HepG2 (cell line): ENCODE measurements around the gene NCAPD2. TPM values are rescaled to one million over a fixed set of nuclear protein-coding genes. Genes with fewer than 3 reads are reported as not detected.
A peak's percentile ranks its signal among the peaks of the same experiment; 100 is the strongest.

Experiments
- ARNT ChIP-seq: fragments of 450-650 bp; IDR thresholded peaks from 2 replicates; pipeline ENCODE4 v1.6.1; 2017
- ERF ChIP-seq: IDR thresholded peaks from 2 replicates; pipeline ENCODE4 v1.6.1; 2018; ENCODE audit warnings: missing biosample characterization, missing genetic modification reagents
- GABPB1 ChIP-seq: IDR thresholded peaks from 2 replicates; pipeline ENCODE4 v1.6.1; 2016; ENCODE audit warnings: mild to moderate bottlenecking, missing genetic modification reagents, moderate library complexity, missing compliant biosample characterization
- GTF3A ChIP-seq: sonication (generic); formaldehyde crosslinking; conservative IDR thresholded peaks from 2 replicates; pipeline ENCODE4 v1.4.0; 2020; ENCODE audit warnings: mild to moderate bottlenecking, missing genetic modification reagents
- HMGXB3 ChIP-seq: sonication (generic); formaldehyde crosslinking; IDR thresholded peaks from 2 replicates; pipeline ENCODE4 v1.4.0; 2020; ENCODE audit warnings: missing genetic modification reagents, borderline replicate concordance
- HOXA9 ChIP-seq: sonication (generic); formaldehyde crosslinking; IDR thresholded peaks from 2 replicates; pipeline ENCODE4 v1.8.1; 2022; ENCODE audit warnings: missing genetic modification reagents, mild to moderate bottlenecking, moderate library complexity, borderline replicate concordance
- HOXD1 ChIP-seq: sonication (generic); formaldehyde crosslinking; IDR thresholded peaks from 2 replicates; pipeline ENCODE4 v1.5.0; 2020; ENCODE audit warnings: missing genetic modification reagents
- KDM1A ChIP-seq: IDR thresholded peaks from 2 replicates; pipeline ENCODE4 v1.6.1; 2016; ENCODE audit warnings: missing compliant biosample characterization
- KDM2A ChIP-seq: sonication (generic); formaldehyde crosslinking; IDR thresholded peaks from 2 replicates; pipeline ENCODE4 v1.4.0; 2020; ENCODE audit warnings: low read depth, missing genetic modification reagents, borderline replicate concordance
- MAF1 ChIP-seq: sonication (generic); formaldehyde crosslinking; IDR thresholded peaks from 2 replicates; pipeline ENCODE4 v1.5.0; 2020; ENCODE audit warnings: missing genetic modification reagents, borderline replicate concordance
- POGZ ChIP-seq: sonication (generic); formaldehyde crosslinking; IDR thresholded peaks from 2 replicates; pipeline ENCODE4 v1.4.0; 2020; ENCODE audit warnings: mild to moderate bottlenecking, missing genetic modification reagents
- RELA ChIP-seq: sonication (generic); formaldehyde crosslinking; IDR thresholded peaks from 2 replicates; pipeline ENCODE4 v1.4.0; 2020; ENCODE audit warnings: missing genetic modification reagents
- ZBTB14 ChIP-seq: sonication (generic); formaldehyde crosslinking; IDR thresholded peaks from 2 replicates; pipeline ENCODE4 v1.4.0; 2020; ENCODE audit warnings: missing genetic modification reagents
- ZBTB21 ChIP-seq: sonication (generic); formaldehyde crosslinking; IDR thresholded peaks from 2 replicates; pipeline ENCODE4 v1.4.0; 2020; ENCODE audit warnings: missing genetic modification reagents
- ZBTB44 ChIP-seq: sonication (generic); formaldehyde crosslinking; IDR thresholded peaks from 2 replicates; pipeline ENCODE4 v1.4.0; 2020; ENCODE audit warnings: missing genetic modification reagents
- ZFP36 ChIP-seq: fragments of 150-350 bp; IDR thresholded peaks from 2 replicates; pipeline ENCODE4 v1.6.1; 2018; ENCODE audit warnings: borderline replicate concordance, low read length, low read depth; ENCODE audit not compliant: partially characterized antibody
- ZKSCAN5 ChIP-seq: sonication (generic); formaldehyde crosslinking; IDR thresholded peaks from 2 replicates; pipeline ENCODE4 v1.5.1; 2020; ENCODE audit warnings: mild to moderate bottlenecking, missing genetic modification reagents
- ZMYM4 ChIP-seq: sonication (generic); formaldehyde crosslinking; IDR thresholded peaks from 2 replicates; pipeline ENCODE4 v1.8.1; 2023; ENCODE audit warnings: mild to moderate bottlenecking, missing genetic modification reagents
- ZNF446 ChIP-seq: sonication (generic); formaldehyde crosslinking; IDR thresholded peaks from 2 replicates; pipeline ENCODE4 v1.5.0; 2020; ENCODE audit warnings: mild to moderate bottlenecking, missing genetic modification reagents
- ZNF572 ChIP-seq: sonication (generic); formaldehyde crosslinking; IDR thresholded peaks from 2 replicates; pipeline ENCODE4 v1.5.1; 2020; ENCODE audit warnings: mild to moderate bottlenecking, missing genetic modification reagents
- ZNF672 ChIP-seq: sonication (generic); formaldehyde crosslinking; IDR thresholded peaks from 2 replicates; pipeline ENCODE4 v1.8.1; 2022; ENCODE audit warnings: missing genetic modification reagents
- ZNF713 ChIP-seq: sonication (generic); formaldehyde crosslinking; IDR thresholded peaks from 2 replicates; pipeline ENCODE4 v1.4.0; 2020; ENCODE audit warnings: mild to moderate bottlenecking, missing genetic modification reagents
- ZNF777 ChIP-seq: sonication (generic); formaldehyde crosslinking; IDR thresholded peaks from 2 replicates; pipeline ENCODE4 v1.4.0; 2020; ENCODE audit warnings: missing genetic modification reagents
- ZNF792 ChIP-seq: IDR thresholded peaks from 2 replicates; pipeline ENCODE4 v1.6.1; 2016
- polyA plus RNA-seq, 8 experiments: library from polyadenylated mRNA; depleted of rRNA in 3 of 8; stranded (reverse) in 7 of 8; unstranded in 1 of 8; fragments of >200 nt; fragmentation: Illumina TruSeq in 4 of 8; extraction: Trizol in 4 of 8; gene quantifications; 2 replicates each; pipeline versions ENCODE4 v1.2.1 to v1.2.3, GENCODE V29; 2011 to 2016; ENCODE audit warnings: low read depth in 4 of 8, missing spikeins in 1 of 8, mixed read lengths in 1 of 8; ENCODE audit not compliant: insufficient read depth in 1 of 8
- total RNA-seq, 5 experiments: library from RNA; depleted of rRNA; stranded (reverse); fragments of >200 nt; fragmentation: Illumina TruSeq; extraction: Trizol; gene quantifications; 2 replicates each; pipeline ENCODE4 v1.2.3, GENCODE V29; 2016; ENCODE audit warnings: low read depth in 1 of 5
- TF ChIP-seq, protein P1 (sequence below): sonication (generic); formaldehyde crosslinking; IDR thresholded peaks from 2 replicates; pipeline ENCODE4 v1.8.0; 2022; ENCODE audit warnings: missing genetic modification reagents, low read depth, mild to moderate bottlenecking, borderline replicate concordance

Gene NCAPD2
- total and polyA plus RNA-seq, 2 of the 13 experiments (the other 11 are each of a cell fraction or from before 2014, with no cell fraction given): 51.1 to 65.6 TPM

- no peak for TF ChIP-seq ZNF572 (CRISPR knock-in tag)
- no peak for TF ChIP-seq ZNF713 (CRISPR knock-in tag)
- no peak for TF ChIP-seq ZKSCAN5 (CRISPR knock-in tag)
- no peak; the same call in 1 of the 2 replicates for TF ChIP-seq GABPB1 (CRISPR knock-in tag)
- TF ChIP-seq HMGXB3: no peak
- no peak for TF ChIP-seq ZNF672 (CRISPR knock-in tag)
- TF ChIP-seq ZMYM4 (CRISPR knock-in tag): no peak
- TF ChIP-seq ZNF792 (CRISPR knock-in tag): no peak
- TF ChIP-seq ZNF777 (CRISPR knock-in tag): no peak
- TF ChIP-seq ZNF446: no peak
- TF ChIP-seq ZFP36: no peak
- TF ChIP-seq ZBTB21 (CRISPR knock-in tag): no peak
- no peak for TF ChIP-seq ARNT
- no peak for TF ChIP-seq GTF3A (CRISPR knock-in tag)
- 0 out of 2 replicates have a peak, but pooled peaks have one; percentile 19 for TF ChIP-seq POGZ (CRISPR knock-in tag)
- TF ChIP-seq KDM2A (CRISPR knock-in tag): peak; percentile 43; the same call in 1 of the 2 replicates
- TF ChIP-seq, protein P1, sequence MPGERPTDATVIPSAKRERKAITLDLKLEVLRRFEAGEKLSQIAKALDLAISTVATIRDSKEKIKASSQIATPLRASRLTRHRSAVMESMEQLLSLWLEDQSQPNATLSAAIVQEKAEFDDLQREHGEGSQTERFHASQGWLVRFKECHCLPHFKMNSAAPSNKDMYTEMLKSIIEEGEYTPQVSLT (CRISPR knock-in tag): no peak
- TF ChIP-seq HOXD1 (CRISPR knock-in tag): 0 out of 2 replicates have a peak, but pooled peaks have one; percentile 39
- no peak for TF ChIP-seq KDM1A (CRISPR knock-in tag)
- no peak for TF ChIP-seq HOXA9 (CRISPR knock-in tag)
- no peak for TF ChIP-seq ZBTB44 (CRISPR knock-in tag)
- TF ChIP-seq ERF (CRISPR knock-in tag): no peak
- TF ChIP-seq MAF1 (CRISPR knock-in tag): no peak
- no peak for TF ChIP-seq ZBTB14 (CRISPR knock-in tag)
- TF ChIP-seq RELA (CRISPR knock-in tag): no peak
These were observed 60.5 kb downstream of the NCAPD2 start (continued) for GRCh38 chr12:6554168-6555017.
